SU-DHL-6 (cell line): ENCODE data around the gene FZD4.

Experiments used
- CTCF ChIP-seq: fragments of 200-600 bp; sonication (generic); IDR thresholded peaks from one replicate; pipeline ENCODE4 v1.5.1; 2017; ENCODE audit warnings: antibody characterized with exemption, mild to moderate bottlenecking, low read length, moderate library complexity; ENCODE audit not compliant: insufficient read depth, poor library complexity, severe bottlenecking
- EZH2phosphoT487 ChIP-seq: fragments of 200-600 bp; sonication (generic), shearing (Covaris generic); conservative IDR thresholded peaks from 2 replicates; pipeline ENCODE4 v1.6.1; 2018; ENCODE audit warnings: mild to moderate bottlenecking, antibody characterized with exemption, low read length, moderate library complexity, mixed read lengths

- TF ChIP-seq CTCF (no peak), EZH2phosphoT487 (no peak)
Observed at GRCh38 chr11:86918496-86918895, 36.7 kb downstream of the FZD4 start.
